ENCODE data around the gene FEN1. TPM values are rescaled to one million over a fixed set of nuclear protein-coding genes. Genes with fewer than 3 reads are reported as not detected.

FEN1 gene
- total and polyA plus RNA-seq, 2 donors from 2014 or later: 8.5 to 8.8 TPM

- Histone ChIP-seq H3K4me1 (ENCODE audit: control insufficient read depth in 2 of 3, insufficient read depth in 2 of 3, low read depth in 1 of 3, low read length in 3 of 3) (peaks cover 0 to 2% (median 0%) of the 10 kb centered on the region in 3 donors), H3K9ac (ENCODE audit: low read length in 3 of 3) (no peak overlapping the region), H3K27me3 (ENCODE audit: control insufficient read depth, insufficient read depth, low read length) (no peaks in the 10 kb centered on the region), H3K36me3 (ENCODE audit: control insufficient read depth in 2 of 3, insufficient read depth in 3 of 3, low read length in 3 of 3) (peaks cover 0 to 12% (median 0%) of the 10 kb centered on the region in 3 donors), H3K27ac (ENCODE audit: low read depth in 2 of 2, low read length in 2 of 2) (no peak overlapping the region), H3K9me3 (ENCODE audit: control insufficient read depth in 2 of 3, insufficient read depth in 1 of 3, low read length in 3 of 3) (no peaks in the 10 kb centered on the region), H3K4me3 (ENCODE audit: low read length in 3 of 3) (no peak overlapping the region)
- intact Hi-C loops (cut with DNase I): no loop called here
- peak in 1 of 5 donors; percentile 52 for DNase-seq
- no peak for FAIRE-seq
- no peak for TF ChIP-seq CTCF (IDR thresholded peaks at IDR 0.05; ENCODE audit: borderline replicate concordance, extremely low read depth, insufficient read depth)
These were observed 12.0 kb upstream of the FEN1 start for GRCh38 chr11:61780581-61781162.

- H3K27ac ChIP-seq (ENCODE audit: low read depth in 2 of 2, low read length in 2 of 2): no peak overlapping the region
- no peak overlapping the region for H3K4me3 ChIP-seq (ENCODE audit: low read length in 3 of 3)
- H3K36me3 ChIP-seq (ENCODE audit: control insufficient read depth in 2 of 3, insufficient read depth in 3 of 3, low read length in 3 of 3): peaks cover 0 to 12% (median 0%) of the 10 kb centered on the region in 3 donors
- intact Hi-C loops (cut with DNase I): no loop called here
- no peak overlapping the region for H3K9ac ChIP-seq (ENCODE audit: low read length in 3 of 3)
- no peaks in the 10 kb centered on the region for H3K9me3 ChIP-seq (ENCODE audit: control insufficient read depth in 2 of 3, insufficient read depth in 1 of 3, low read length in 3 of 3)
- DNase-seq (peak in 1 of 5 donors; percentile 39), FAIRE-seq (no peak)
- no peaks in the 10 kb centered on the region for H3K27me3 ChIP-seq (ENCODE audit: control insufficient read depth, insufficient read depth, low read length)
- no peak for TF ChIP-seq CTCF (IDR thresholded peaks at IDR 0.05; ENCODE audit: borderline replicate concordance, extremely low read depth, insufficient read depth)
- H3K4me1 ChIP-seq (ENCODE audit: control insufficient read depth in 2 of 3, insufficient read depth in 2 of 3, low read depth in 1 of 3, low read length in 3 of 3): peaks cover 0 to 2% (median 0%) of the 10 kb centered on the region in 3 donors
These were observed 11.1 kb upstream of the FEN1 start for GRCh38 chr11:61781585-61781984.

GRCh38 chr11:61782299-61782698, 10.4 kb upstream of the FEN1 start:
- intact Hi-C loops (cut with DNase I): no loop called here
- no peak for FAIRE-seq
- H3K4me1 ChIP-seq (ENCODE audit: control insufficient read depth in 2 of 3, insufficient read depth in 2 of 3, low read depth in 1 of 3, low read length in 3 of 3): no peaks in the 10 kb centered on the region
- no peak for DNase-seq
- no peak for TF ChIP-seq CTCF (IDR thresholded peaks at IDR 0.05; ENCODE audit: borderline replicate concordance, extremely low read depth, insufficient read depth)
- no peaks in the 10 kb centered on the region for H3K9me3 ChIP-seq (ENCODE audit: control insufficient read depth in 2 of 3, insufficient read depth in 1 of 3, low read length in 3 of 3)
- H3K4me3 ChIP-seq (ENCODE audit: low read length in 3 of 3): no peak overlapping the region
- no peak overlapping the region for H3K9ac ChIP-seq (ENCODE audit: low read length in 3 of 3)
- no peaks in the 10 kb centered on the region for H3K27me3 ChIP-seq (ENCODE audit: control insufficient read depth, insufficient read depth, low read length)
- peaks cover 0 to 18% (median 6%) of the 10 kb centered on the region in 3 donors for H3K36me3 ChIP-seq (ENCODE audit: control insufficient read depth in 2 of 3, insufficient read depth in 3 of 3, low read length in 3 of 3)
- H3K27ac ChIP-seq (ENCODE audit: low read depth in 2 of 2, low read length in 2 of 2): no peak overlapping the region

- peak in 1 of 5 donors; percentile 44 for DNase-seq
- Histone ChIP-seq H3K9me3 (ENCODE audit: control insufficient read depth in 2 of 3, insufficient read depth in 1 of 3, low read length in 3 of 3) (no peaks in the 10 kb centered on the region), H3K4me3 (ENCODE audit: low read length in 3 of 3) (no peak overlapping the region), H3K36me3 (ENCODE audit: control insufficient read depth in 2 of 3, insufficient read depth in 3 of 3, low read length in 3 of 3) (peaks cover 0 to 23% (median 9%) of the 10 kb centered on the region in 3 donors), H3K27me3 (ENCODE audit: control insufficient read depth, insufficient read depth, low read length) (no peaks in the 10 kb centered on the region), H3K9ac (ENCODE audit: low read length in 3 of 3) (no peak overlapping the region), H3K27ac (ENCODE audit: low read depth in 2 of 2, low read length in 2 of 2) (no peak overlapping the region), H3K4me1 (ENCODE audit: control insufficient read depth in 2 of 3, insufficient read depth in 2 of 3, low read depth in 1 of 3, low read length in 3 of 3) (no peaks in the 10 kb centered on the region)
- TF ChIP-seq CTCF (IDR thresholded peaks at IDR 0.05; ENCODE audit: borderline replicate concordance, extremely low read depth, insufficient read depth): no peak
- FAIRE-seq: no peak
- intact Hi-C loops (cut with DNase I): no loop called here
These were observed 9.9 kb upstream of the FEN1 start for GRCh38 chr11:61782841-61783240.

All from kidney (tissue), 14 donors.